A673 (cell line): ENCODE data around the gene MICALL1. TPM values are rescaled to one million over a fixed set of nuclear protein-coding genes. Genes with fewer than 3 reads are reported as not detected.

Source experiments
- BruUV-seq: library from RNA; stranded (reverse); fragments of 400-500 nt; replicated peaks from 2 replicates; lab custom pipeline; 2021; lab: Mats Ljungman, UMichigan
- CTCF ChIA-PET: fragments of 300-600 bp; sonication (Branson Sonifier 250); formaldehyde crosslinking; loops from one replicate; lab custom pipeline; 2022; ENCODE audit warnings: antibody characterized with exemption; lab: Charles Lee
- POLR2A ChIA-PET: fragments of 300-600 bp; sonication (Branson Sonifier 250); formaldehyde crosslinking; loops from one replicate; lab custom pipeline; 2022; ENCODE audit warnings: antibody characterized with exemption; ENCODE audit not compliant: low non-redundant PET; lab: Charles Lee
- DNase-seq: peaks from one replicate; pipeline ENCODE4 v3.0.0-alpha.2; 2015; ENCODE audit warnings: low spot score
- H3K27ac ChIP-seq: fragments of 200-600 bp; sonication (generic); 2 replicates; pipeline ENCODE4 v1.5.1; 2016; ENCODE audit warnings: mixed run types, low read depth, mild to moderate bottlenecking, mixed read lengths, antibody characterized with exemption, low read length; ENCODE audit not compliant: poor library complexity, severe bottlenecking
- H3K27me3 ChIP-seq: fragments of 200-600 bp; sonication (generic); replicated peaks from 2 replicates; pipeline ENCODE4 v1.6.1; 2017; ENCODE audit warnings: mixed run types, low read depth, mild to moderate bottlenecking, mixed read lengths, antibody characterized with exemption, low read length; ENCODE audit not compliant: insufficient read depth, poor library complexity
- H3K36me3 ChIP-seq: fragments of 200-600 bp; sonication (generic); 2 replicates; pipeline ENCODE4 v1.6.1; 2016; ENCODE audit warnings: mixed run types, mild to moderate bottlenecking, mixed read lengths, antibody characterized with exemption, low read length; ENCODE audit not compliant: insufficient read depth, poor library complexity, severe bottlenecking
- H3K4me1 ChIP-seq: fragments of 200-600 bp; sonication (generic); 2 replicates; pipeline ENCODE4 v1.6.1; 2017; ENCODE audit warnings: mixed run types, mild to moderate bottlenecking, mixed read lengths, antibody characterized with exemption, low read length; ENCODE audit not compliant: insufficient read depth, poor library complexity, severe bottlenecking
- H3K4me3 ChIP-seq: fragments of 200-600 bp; sonication (generic); 2 replicates; pipeline ENCODE4 v1.5.1; 2016; ENCODE audit warnings: low read depth, mixed run types, mild to moderate bottlenecking, mixed read lengths, low read length; ENCODE audit not compliant: poor library complexity, severe bottlenecking
- H3K9me3 ChIP-seq: fragments of 200-600 bp; sonication (generic); 2 replicates; pipeline ENCODE4 v1.6.1; 2016; ENCODE audit warnings: mixed run types, low read depth, mild to moderate bottlenecking, mixed read lengths, antibody characterized with exemption, low read length; ENCODE audit not compliant: poor library complexity, severe bottlenecking
- CTCF ChIP-seq: fragments of 300-800, 200-600 bp; sonication (generic); conservative IDR thresholded peaks from 2 replicates; pipeline ENCODE4 v1.5.1; 2017; ENCODE audit warnings: low read depth, mild to moderate bottlenecking, antibody characterized with exemption, low read length, moderate library complexity, mixed read lengths
- EZH2 ChIP-seq: fragments of 200-600 bp; sonication (generic); IDR thresholded peaks from 2 replicates; pipeline ENCODE4 v1.6.1; 2017; ENCODE audit warnings: borderline replicate concordance, low read depth, mild to moderate bottlenecking, mixed read lengths, antibody characterized with exemption, low read length; ENCODE audit not compliant: poor library complexity, severe bottlenecking
- intact Hi-C: fragments of 100-400 bp; cut with micrococcal nuclease; formaldehyde crosslinking; loops from one replicate; pipeline ENCODE4 v1.10.0; 2022; ENCODE audit not compliant: unreplicated experiment
- total RNA-seq: library from RNA; stranded (reverse); gene quantifications from 2 replicates; pipeline ENCODE4 v1.2.3, GENCODE V29; 2021

MICALL1 gene
- total RNA-seq, 1 experiment from 2014 or later: 33.0 TPM

DNA sequence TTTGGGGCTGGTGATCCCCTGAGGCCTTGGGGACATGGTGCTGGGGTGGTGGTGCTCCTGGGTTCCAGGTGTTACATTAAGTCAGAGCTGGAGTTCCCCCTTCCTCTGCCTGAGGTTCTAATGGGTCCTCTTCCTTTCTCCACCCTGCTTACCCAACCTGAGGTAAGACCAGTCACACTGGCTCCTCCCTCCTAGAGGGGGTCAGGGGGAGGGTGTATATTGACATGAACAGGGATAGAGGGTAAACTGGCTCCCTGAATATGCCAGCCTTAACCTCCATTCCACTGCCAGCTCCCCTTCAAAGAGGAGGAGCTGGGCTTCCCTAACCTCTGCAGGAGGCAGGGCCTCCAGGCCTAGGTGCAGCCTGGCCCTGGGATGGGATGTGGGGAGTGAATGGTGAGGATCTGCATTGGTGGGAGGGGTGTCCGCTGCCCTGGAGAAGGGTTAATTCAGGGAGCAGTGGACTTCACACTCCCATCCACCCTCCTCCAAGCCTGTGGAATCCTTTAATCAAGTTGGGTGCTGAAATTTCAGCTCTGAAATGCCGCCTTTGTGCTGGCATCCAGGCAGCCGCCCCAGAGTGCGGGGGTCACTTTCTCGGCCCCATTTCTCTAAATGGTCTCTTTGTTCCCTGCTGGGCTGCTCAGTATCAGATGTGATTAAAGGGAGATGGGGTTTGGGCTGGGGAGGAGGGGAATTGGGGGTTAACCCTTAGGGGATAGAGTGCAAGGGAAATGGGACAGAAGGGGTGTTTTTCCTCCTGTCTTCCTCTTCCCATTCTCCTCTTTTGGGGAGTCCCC lies 62.6 kb downstream of the MICALL1 start:
- Histone ChIP-seq H3K27me3 (no peaks in the 10 kb centered on the region), H3K27ac (no peak overlapping the region), H3K36me3 (peaks cover 16% of the 10 kb centered on the region), H3K4me1 (peaks cover 10% of the 10 kb centered on the region), H3K4me3 (no peak overlapping the region), H3K9me3 (no peaks in the 10 kb centered on the region)
- ChIA-PET CTCF (no interaction called here), POLR2A (no interaction called here)
- no TSS peak for BruUV-seq
- DNase-seq: no peak
- intact Hi-C loops: no loop called here
- TF ChIP-seq CTCF: no peak

DNA sequence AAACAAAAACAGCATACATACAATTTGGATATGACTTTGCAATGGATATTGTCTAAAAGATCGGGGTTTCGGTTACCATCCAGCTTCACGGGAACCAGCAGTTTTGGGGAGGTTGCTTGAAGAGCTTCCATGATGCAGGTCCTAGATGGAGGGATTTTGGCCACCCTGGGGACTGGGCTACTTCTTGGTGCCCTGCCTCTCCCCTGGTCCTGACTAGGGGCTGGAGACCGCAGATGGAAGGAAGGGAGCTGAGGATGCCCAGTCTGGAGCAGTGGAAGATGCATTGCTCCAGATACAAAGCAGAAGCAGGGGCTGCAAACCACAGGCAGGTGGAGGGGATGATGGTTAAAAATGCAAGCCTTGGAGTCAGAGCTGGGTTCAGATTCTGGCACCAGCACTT lies 64.8 kb downstream of the MICALL1 start:
- BruUV-seq: no TSS peak
- no peaks in the 10 kb centered on the region for H3K27me3 ChIP-seq
- DNase-seq: no peak
- H3K27ac ChIP-seq: no peak overlapping the region
- no peaks in the 10 kb centered on the region for H3K9me3 ChIP-seq
- intact Hi-C loops: no loop called here
- CTCF ChIA-PET: interaction anchor here (0.6 kb wide), 1 partner anchor 77 kb away, joined by 12 read pairs; no protein-coding TSS in a partner anchor
- peaks cover 10% of the 10 kb centered on the region for H3K4me1 ChIP-seq
- no peak for TF ChIP-seq CTCF
- no peak for TF ChIP-seq EZH2
- no peak overlapping the region for H3K4me3 ChIP-seq
- peaks cover 13% of the 10 kb centered on the region for H3K36me3 ChIP-seq
- POLR2A ChIA-PET: interaction anchor here (1.0 kb wide), 1 partner anchor 313 kb away, joined by 3 read pairs; no protein-coding TSS in a partner anchor

DNA sequence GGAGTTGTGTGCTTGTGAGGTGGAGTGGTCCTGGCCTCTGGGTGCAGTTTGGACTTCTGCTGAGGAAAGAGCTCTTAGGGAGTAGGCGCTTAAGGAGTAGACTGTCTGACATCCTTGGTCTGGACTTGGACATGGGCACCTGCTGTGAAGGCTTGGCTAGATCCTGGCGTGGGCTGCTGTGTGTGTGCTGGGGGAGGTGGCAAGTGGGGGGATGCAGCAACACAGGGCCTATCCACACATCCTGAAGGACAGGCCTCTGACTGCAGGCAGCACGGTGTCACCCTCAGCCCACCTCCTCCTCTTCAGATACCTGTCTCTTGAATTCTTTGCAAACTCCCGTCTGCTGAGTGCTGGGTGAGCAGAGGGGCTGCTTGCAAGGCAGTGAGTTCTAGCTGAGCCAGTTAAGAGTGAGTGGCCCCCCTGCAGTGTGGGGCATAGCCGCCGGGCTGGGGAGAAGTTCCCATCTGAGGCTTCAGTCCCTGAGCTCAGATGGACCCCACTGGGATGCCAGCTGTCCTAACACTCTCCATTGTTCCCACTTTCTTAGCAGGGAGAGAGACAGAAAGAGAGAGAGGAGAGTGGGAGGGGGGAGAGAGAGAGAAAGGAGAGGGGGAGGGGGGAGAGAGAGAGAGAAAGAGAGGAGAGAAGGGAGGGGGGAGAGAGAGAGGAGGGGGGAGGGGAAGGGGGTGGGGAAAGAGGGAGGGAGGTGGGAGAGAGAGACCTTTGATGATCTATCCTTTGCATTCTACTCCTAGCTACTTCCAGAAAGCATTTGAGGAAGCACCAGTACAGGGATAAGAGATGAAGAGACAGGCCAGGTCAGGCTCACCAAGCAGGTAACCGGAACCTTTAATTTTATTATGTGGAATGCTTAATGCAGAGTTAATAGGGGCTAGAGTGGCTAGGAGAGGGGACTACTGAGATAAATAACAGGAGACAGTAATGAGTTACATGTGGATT lies 65.7 kb downstream of the MICALL1 start:
- TF ChIP-seq CTCF: no peak
- TF ChIP-seq EZH2: no peak
- Histone ChIP-seq H3K27me3 (no peaks in the 10 kb centered on the region), H3K36me3 (peaks cover 13% of the 10 kb centered on the region), H3K4me3 (no peak overlapping the region), H3K4me1 (peaks cover 10% of the 10 kb centered on the region), H3K9me3 (no peaks in the 10 kb centered on the region), H3K27ac (no peak overlapping the region)
- ChIA-PET POLR2A (interaction anchor here (0.6 to 1.0 kb wide), 2 partner anchors 15 to 314 kb away, joined by 3 read pairs; no protein-coding TSS in a partner anchor), CTCF (no interaction called here)
- no TSS peak for BruUV-seq
- peak; percentile 23 for DNase-seq
- intact Hi-C loops: no loop called here
